Lower leg skin (tissue), 3 donors: ENCODE data around the gene EYA2.

Experiments
- CTCF ChIP-seq, 3 donors: fragments of 450-650 bp; IDR thresholded peaks; one replicate each; pipeline ENCODE4 v1.5.1; 2016; ENCODE audit warnings: antibody characterized with exemption in 3 of 3, mild to moderate bottlenecking in 3 of 3, moderate library complexity in 2 of 3
- POLR2A ChIP-seq, 2 donors: fragments of 450-650 bp; IDR thresholded peaks; one replicate each; pipeline ENCODE4 v1.6.1; 2016 to 2017; ENCODE audit warnings: antibody characterized with exemption in 2 of 2, mild to moderate bottlenecking in 1 of 2, moderate library complexity in 1 of 2

GRCh38 chr20:46965477-46965876 is 70.8 kb downstream of the EYA2 start:
- TF ChIP-seq CTCF (IDR thresholded peaks at IDR 0.05) (no peak), POLR2A (IDR thresholded peaks at IDR 0.05) (no peak)
